Left cardiac atrium (tissue), 4 donors: Measurements from ENCODE around the gene MORN4. TPM values are rescaled to one million over a fixed set of nuclear protein-coding genes. Genes with fewer than 3 reads are reported as not detected.
"Not testable (repeated sequence)": the region's sequence is repeated elsewhere in the genome, so short reads cannot be mapped to it uniquely, and the experiment has no call there.

ENCODE experiments used
- ATAC-seq, 2 donors: fragments of 200-7000 bp; cut with Tn5 transposase; one replicate each; pipeline ENCODE4 v1.9.1; 2020; ENCODE audit warnings: mild to moderate bottlenecking in 2 of 2, moderate library complexity in 2 of 2
- DNase-seq: peaks from one replicate; pipeline ENCODE4 v3.0.0-alpha.2; 2020
- intact Hi-C, 2 donors: fragments of 100-400 bp; cut with DNase I; formaldehyde crosslinking; loops; one replicate each; pipeline versions ENCODE4 v1.14.1 to v1.15.1; 2022 to 2023
- total RNA-seq, 2 donors: library from RNA; stranded (reverse); fragmentation: NEBNext Ultra II Directional; extraction: Animal tissue kit (Norgen Biotek cat#: 25700); gene quantifications; one replicate each; pipeline ENCODE4 v1.2.1, GENCODE V29; 2021
- donor health status: DM: no; HTN: yes; CAD: no.
- donor health status: DM: no; HTN: yes; CAD: no; lungs with severe emphysema.
- donor health status: DM: yes; HTN: yes; CAD: no.
- donor health status: Dilated cardiomyopathy.

MORN4 gene
- total RNA-seq, 2 donors from 2014 or later, result 7.0 to 8.3 TPM

DNA sequence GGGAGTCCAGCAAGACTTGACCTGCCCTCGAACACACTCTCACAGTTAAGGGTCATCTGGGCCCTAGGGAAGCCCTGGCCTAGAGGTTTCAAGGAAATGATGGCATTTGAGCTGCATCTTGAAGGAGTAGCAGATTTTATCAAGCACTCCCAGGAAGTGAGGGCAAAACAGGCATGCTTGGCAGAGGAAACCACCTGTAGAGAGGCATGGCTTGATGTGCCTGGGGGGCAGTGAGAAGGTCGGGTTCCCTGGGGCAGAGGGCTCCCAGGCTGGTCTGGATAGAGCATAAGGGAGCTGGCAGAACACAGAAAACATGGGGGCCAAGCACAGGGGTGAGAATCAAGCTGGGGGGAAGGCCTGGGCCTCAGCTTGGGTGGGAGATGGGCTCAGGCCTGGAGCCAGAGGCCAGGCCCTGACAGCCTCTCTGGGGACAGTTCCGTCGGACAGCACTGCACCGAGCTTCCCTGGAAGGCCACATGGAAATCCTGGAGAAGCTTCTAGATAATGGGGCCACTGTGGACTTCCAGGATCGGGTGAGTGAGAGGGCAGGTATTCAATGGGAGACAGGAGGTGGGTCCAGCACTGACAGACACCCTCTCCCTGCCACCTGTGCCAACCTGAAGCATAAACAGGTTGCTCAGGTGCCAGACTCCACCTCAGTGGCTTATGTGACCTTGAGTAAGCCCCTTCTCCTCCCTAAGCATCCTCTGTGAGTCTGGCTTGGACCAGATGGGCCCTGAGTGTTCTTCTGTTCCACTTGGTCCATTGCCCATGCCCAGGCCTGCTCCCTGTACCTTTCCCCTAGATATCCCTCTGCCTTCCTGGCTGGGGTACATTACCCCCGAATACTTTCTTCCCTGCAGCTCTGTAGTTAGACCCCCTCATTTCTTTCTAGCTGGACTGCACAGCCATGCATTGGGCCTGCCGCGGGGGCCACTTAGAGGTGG is 52.6 kb downstream of the MORN4 start:
- ATAC-seq, result no peak
- DNase-seq, result no peak

GRCh38 chr10:97578171-97578844 is 55.0 kb downstream of the MORN4 start:
- ATAC-seq (no peak), DNase-seq (no peak)
- intact Hi-C loops, result no loop called here

More for the DNA sequence above, 52.6 kb downstream of the MORN4 start:
- intact Hi-C loops, result no loop called here

DNA sequence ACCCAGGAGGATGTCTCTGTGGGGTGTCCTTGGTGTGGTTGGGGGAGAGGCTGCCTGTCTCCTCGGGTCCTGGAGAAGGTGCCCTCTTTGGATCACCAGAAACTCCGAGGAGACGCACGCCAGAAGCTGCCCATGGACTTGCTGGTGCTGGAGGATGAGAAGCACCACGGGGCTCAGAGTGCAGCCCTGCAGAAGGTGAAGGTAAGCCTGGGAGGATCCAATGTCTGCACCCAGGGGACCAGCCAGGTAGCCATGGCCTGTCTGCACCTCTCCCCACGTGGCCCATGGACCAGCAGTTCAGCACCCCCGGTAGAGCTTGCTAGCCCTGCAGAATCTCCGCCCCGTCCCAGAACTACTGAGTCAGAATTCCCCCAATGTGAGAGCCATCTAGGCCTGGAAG is 55.6 kb downstream of the MORN4 start:
- intact Hi-C loops, result no loop called here
- no peak for ATAC-seq
- no peak for DNase-seq

- intact Hi-C loops, ATAC-seq, DNase-seq: not testable (repeated sequence)
Measured at GRCh38 chr10:97576487-97576886, 56.8 kb downstream of the MORN4 start.

- no peak for DNase-seq
- ATAC-seq, result peak in 1 of 2 donors; percentile 4
- intact Hi-C loops, result no loop called here
Measured at GRCh38 chr10:97575127-97575668, 58.1 kb downstream of the MORN4 start.

DNA sequence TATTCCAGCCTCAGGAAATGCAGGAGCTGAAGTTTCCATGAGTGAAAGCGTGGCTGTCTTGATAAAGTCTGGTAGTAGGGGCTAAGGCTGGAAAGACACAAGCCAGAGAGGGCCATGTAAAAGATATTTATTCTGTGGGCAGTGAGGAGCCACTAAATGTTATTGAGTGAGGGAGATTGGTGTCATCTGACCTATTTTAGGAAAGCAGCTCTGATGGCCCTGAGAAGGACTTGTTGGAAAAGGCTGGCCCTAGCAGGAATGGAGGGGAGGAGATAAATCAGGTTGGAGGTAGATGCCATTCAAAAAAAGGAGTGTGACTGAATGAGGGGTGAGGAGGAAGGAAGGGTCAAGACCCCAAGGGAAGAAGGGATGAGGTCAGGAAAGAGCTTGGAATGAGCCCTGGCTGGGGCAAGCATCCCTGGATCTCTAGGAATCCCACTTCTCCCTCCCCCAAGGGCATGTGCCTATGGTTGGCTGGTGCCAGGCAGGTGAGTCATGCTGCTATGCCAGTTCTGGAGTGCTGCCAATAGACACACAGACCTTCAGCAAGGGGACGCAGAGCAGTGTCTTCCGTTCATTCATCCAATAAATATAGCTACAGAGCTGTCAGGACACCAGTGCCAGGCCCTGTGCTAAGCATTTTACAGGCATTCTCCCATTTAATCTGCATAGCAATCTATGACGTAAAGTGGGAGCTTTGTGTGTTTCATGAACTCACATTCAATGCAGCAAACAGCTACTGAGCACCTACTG is 58.8 kb downstream of the MORN4 start:
- DNase-seq (peak; percentile 70), ATAC-seq (peak; percentile 48 to 78)
- intact Hi-C loops, result loop anchor here in 1 of 2 donors (5.0 kb wide), 1 partner anchor 38 kb away; no protein-coding TSS in a partner anchor

GRCh38 chr10:97573672-97574071 is 59.6 kb downstream of the MORN4 start:
- no peak for DNase-seq
- ATAC-seq, result no peak
- intact Hi-C loops, result loop anchor here (2.0 to 5.0 kb wide), 2 partner anchors 37 to 39 kb away; no protein-coding TSS in a partner anchor

- ATAC-seq, result peak in 1 of 2 donors; percentile 4
- no peak for DNase-seq
- intact Hi-C loops, result loop anchor here (2.0 to 5.0 kb wide), 2 partner anchors 38 to 39 kb away; no protein-coding TSS in a partner anchor
Measured at GRCh38 chr10:97573021-97573420, 60.3 kb downstream of the MORN4 start.

GRCh38 chr10:97572214-97572989 is 60.9 kb downstream of the MORN4 start, which contains the start of gene ANKRD2:
TSS of gene ANKRD2 (plus strand) at chr10:97572779. CDS start at chr10:97572789, 10 bp downstream.
- peak; percentile 71 to 82 for ATAC-seq

DNA sequence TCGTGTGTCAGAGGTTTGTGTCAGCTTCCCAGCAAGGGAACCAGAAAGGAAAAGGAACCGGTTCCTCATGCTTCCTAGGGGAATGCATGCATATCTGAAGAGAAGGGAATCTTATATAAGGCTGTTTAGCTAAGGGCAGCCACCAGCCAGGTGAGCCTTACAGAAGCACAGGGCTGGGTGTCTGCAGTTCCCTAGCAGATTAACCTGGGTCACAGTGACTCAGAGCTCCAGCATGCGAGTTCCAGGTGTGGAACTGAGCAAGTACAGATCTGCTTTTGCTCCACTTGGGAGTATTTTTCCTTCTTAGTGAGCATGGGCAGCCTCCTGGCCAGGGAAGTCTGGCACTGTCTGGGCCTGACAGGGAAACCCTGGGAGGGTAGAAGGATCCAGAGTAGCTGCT is 61.7 kb downstream of the MORN4 start:
- intact Hi-C loops, result loop anchor here (2.0 to 5.0 kb wide), 2 partner anchors 39 to 41 kb away; no protein-coding TSS in a partner anchor
- DNase-seq, result no peak
- ATAC-seq, result no peak

More at GRCh38 chr10:97572214-97572989, 60.9 kb downstream of the MORN4 start, which contains the start of gene ANKRD2:
- DNase-seq, result peak; percentile 90
- intact Hi-C loops, result loop anchor here (2.0 to 5.0 kb wide), 2 partner anchors 38 to 40 kb away; no protein-coding TSS in a partner anchor

DNA sequence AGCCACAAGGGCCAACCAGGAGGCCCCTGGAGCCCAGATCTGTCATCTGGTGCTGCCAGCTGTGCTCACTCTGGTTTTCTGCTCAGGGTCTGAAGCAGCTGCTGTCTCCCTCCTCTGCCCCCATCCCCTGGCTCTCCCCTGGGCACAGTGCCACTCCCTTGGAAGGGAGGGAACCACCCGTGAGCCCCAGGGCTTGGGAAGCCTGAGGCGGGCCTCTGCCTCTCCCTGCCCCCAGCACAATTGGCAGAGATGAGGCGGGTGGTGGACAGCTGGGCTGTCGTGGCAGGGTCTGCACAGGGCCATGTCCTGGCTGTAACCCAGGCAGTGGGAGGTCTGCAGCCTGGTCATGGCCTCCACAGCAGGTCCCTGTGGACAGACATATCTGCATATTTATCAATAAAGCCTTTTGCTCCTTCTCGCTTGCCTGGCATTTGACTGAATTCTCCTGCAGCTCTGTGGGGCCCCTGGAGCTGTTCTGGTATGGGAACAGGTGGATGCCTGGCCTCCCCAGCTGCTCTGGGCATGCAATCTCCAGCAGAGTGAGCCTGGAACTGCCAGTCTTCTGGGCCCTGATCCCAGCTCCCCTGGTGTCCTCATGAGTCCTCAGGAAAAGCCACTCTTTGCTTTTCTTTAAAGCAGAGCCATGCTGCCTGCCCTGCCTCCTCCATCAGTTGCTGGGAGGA is 62.4 kb downstream of the MORN4 start:
- intact Hi-C loops, result loop anchor here in 1 of 2 donors (5.0 kb wide), 1 partner anchor 41 kb away; no protein-coding TSS in a partner anchor
- ATAC-seq (no peak), DNase-seq (no peak)

- ATAC-seq, result no peak
- intact Hi-C loops, result loop anchor here in 1 of 2 donors (5.0 kb wide), 1 partner anchor 42 kb away; no protein-coding TSS in a partner anchor
- DNase-seq, result no peak
Measured at GRCh38 chr10:97570146-97570788, 63.0 kb downstream of the MORN4 start.

- intact Hi-C loops, result no loop called here
- ATAC-seq (no peak), DNase-seq (no peak)
Measured at GRCh38 chr10:97567891-97568290, 65.4 kb downstream of the MORN4 start.

GRCh38 chr10:97566336-97566996 is 66.8 kb downstream of the MORN4 start:
- DNase-seq (no peak), ATAC-seq (no peak)
- intact Hi-C loops, result no loop called here

GRCh38 chr10:97564776-97565175 is 68.5 kb downstream of the MORN4 start:
- intact Hi-C loops, result no loop called here
- no peak for DNase-seq
- ATAC-seq, result no peak
